OCI-LY7 (cell line): Measurements from ENCODE around the gene CEP76.
A peak's percentile ranks its signal among the peaks of the same experiment; 100 is the strongest.

Source experiments
- EZH2phosphoT487 ChIP-seq: fragments of 200-600 bp; sonication (generic); IDR thresholded peaks from 2 replicates; pipeline ENCODE4 v1.6.1; 2018; ENCODE audit warnings: low read depth, borderline replicate concordance, mild to moderate bottlenecking, mixed run types, antibody characterized with exemption, low read length, moderate library complexity, mixed read lengths
- TF ChIP-seq, protein P1 (sequence below): fragments of 200-600 bp; sonication (generic); conservative IDR thresholded peaks from 2 replicates; pipeline ENCODE4 v1.5.1; 2014; ENCODE audit warnings: mild to moderate bottlenecking, antibody characterized with exemption, low read length, moderate library complexity, mixed read lengths

DNA sequence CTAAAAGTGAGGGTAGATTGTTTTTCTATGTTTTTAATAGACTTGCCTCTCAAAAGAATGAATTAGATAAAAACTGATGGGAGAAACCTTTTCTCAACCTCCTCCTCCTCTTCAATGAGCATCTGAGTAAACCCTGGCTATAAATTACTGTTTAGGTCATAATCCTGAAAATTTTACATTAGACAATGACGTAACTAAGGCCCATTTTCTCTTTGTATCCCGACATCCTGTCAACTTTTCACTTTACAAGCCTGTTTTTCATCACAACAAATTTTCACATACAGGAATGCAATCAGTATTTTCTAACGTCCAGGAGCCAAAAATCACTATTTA lies 46.0 kb downstream of the CEP76 start:
- TF ChIP-seq, protein P1, sequence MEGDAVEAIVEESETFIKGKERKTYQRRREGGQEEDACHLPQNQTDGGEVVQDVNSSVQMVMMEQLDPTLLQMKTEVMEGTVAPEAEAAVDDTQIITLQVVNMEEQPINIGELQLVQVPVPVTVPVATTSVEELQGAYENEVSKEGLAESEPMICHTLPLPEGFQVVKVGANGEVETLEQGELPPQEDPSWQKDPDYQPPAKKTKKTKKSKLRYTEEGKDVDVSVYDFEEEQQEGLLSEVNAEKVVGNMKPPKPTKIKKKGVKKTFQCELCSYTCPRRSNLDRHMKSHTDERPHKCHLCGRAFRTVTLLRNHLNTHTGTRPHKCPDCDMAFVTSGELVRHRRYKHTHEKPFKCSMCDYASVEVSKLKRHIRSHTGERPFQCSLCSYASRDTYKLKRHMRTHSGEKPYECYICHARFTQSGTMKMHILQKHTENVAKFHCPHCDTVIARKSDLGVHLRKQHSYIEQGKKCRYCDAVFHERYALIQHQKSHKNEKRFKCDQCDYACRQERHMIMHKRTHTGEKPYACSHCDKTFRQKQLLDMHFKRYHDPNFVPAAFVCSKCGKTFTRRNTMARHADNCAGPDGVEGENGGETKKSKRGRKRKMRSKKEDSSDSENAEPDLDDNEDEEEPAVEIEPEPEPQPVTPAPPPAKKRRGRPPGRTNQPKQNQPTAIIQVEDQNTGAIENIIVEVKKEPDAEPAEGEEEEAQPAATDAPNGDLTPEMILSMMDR = no peak
- 0 out of 2 replicates have a peak, but pooled peaks have one; percentile 71 for TF ChIP-seq EZH2phosphoT487
